ENCODE data around the gene PRRC2B.
"Not testable (repeated sequence)": the region's sequence is repeated elsewhere in the genome, so short reads cannot be mapped to it uniquely, and the experiment has no call there.

Gene PRRC2B

DNA sequence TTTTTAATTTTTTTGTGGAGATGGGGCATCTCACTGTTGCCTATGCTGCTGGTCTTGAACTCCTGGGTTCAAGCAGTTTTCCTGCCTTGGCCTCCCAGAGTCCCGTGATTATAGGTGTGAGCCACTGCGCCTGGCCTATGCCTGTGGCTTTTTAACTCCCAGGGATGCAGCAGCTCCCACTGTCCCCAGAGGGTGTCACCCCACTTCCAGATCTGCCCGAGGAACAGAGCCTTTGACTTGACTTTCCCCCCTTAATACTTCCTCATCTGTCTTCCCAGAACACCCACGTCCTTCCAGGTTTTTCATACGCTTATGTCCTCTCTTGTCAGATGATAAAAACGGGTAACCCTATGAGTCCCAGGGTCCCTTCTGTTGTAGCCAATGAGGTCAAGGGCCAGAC is 7.6 kb upstream of the PRRC2B start:
- no peak for DNase-seq (ENCODE audit: low read depth)

DNA sequence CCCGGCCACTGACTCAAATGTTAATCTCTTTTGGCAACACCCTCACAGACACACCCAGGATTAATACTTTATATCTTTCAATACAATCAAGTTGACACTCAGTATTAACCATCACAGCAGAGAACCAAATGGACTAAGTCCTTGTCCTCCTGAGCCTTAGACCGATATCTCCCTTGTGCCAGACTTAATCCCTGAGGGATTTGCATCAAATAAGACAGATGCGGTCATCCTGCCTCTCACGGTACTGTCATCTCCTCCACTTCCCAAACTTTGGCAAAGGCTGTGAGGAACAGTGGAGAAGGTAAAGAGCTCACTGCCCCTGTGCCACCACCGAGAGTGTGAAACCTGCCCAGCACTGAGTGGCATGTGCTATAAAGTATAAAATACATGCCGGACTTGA is 6.5 kb upstream of the PRRC2B start:
- no peak for DNase-seq (ENCODE audit: low read depth)

DNA sequence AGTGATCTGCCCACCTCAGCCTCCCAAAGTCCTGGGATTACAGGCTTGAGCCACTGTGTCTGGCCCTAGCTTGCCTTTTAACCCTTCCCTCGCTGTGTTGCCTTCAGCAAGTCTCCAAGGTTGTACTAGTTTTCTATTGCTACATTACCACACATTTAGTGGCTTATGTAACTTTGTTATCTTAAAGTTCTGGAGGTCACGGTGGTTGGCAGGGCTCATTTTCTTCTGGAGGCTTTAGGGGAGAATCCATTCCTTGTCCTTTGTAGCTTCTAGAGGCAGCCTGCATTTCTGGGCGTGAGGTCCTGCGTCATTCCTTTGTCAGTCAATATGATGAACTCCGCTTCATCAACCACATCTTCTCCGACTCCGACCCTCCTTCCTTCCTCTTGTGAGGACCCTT is 2.9 kb upstream of the PRRC2B start:
- peak; percentile 75 for DNase-seq (ENCODE audit: low read depth)

DNA sequence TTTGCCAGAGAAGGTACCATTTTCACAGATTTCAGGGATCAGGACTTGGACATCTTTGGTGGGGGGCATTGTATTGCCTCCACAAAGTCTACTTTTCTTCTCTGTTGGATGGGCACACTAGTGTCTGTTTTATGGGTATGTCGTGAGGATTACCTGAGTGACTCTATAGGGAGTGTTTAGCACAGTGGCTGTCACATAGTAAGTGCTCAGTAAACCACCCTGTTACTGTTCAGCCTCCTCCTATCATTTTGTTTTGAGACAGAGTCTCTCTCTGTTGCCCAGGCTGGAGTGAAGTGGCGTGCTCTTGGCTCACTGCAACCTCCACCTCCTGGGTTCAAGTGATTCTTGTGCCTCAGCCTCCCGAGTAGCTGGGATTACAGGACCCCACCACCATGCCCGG is 2.4 kb upstream of the PRRC2B start:
- no peak for DNase-seq (ENCODE audit: low read depth)

DNA sequence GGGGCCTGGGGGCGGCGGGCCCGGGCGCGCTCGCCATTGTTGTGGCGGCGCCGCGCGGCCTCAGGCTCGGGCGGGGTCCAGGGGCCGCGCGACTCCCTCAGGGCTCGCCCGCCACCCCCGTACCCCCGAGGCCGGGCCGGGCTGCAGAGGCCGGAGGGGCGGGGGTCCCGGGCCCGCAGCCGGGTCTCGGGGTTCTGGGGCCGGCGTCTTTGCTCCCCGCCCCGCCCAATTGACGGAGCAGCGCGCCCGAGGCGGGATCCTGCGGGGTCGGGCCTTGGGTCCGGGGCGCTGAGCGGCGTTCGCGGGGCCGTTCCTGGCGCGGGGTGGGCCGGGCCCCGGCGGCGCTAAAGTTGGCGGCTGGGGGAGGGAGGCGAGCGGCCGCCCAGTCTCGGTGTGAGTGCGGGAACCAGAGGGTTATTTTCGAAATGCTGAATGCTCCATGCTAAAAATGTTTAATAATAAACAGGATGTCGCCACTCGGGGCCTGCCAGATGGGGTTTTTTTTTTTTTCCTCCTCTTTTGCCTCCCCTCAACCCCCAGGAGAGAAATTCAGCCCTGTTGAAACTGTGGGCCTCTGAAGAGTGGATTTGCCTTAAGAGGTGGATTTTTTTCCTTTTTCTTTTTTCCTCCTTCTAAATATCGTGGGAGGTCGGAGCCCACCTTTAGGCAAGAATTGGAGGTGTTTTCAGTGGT is 724 bp downstream of the PRRC2B start:
- DNase-seq (ENCODE audit: low read depth) = no peak

DNA sequence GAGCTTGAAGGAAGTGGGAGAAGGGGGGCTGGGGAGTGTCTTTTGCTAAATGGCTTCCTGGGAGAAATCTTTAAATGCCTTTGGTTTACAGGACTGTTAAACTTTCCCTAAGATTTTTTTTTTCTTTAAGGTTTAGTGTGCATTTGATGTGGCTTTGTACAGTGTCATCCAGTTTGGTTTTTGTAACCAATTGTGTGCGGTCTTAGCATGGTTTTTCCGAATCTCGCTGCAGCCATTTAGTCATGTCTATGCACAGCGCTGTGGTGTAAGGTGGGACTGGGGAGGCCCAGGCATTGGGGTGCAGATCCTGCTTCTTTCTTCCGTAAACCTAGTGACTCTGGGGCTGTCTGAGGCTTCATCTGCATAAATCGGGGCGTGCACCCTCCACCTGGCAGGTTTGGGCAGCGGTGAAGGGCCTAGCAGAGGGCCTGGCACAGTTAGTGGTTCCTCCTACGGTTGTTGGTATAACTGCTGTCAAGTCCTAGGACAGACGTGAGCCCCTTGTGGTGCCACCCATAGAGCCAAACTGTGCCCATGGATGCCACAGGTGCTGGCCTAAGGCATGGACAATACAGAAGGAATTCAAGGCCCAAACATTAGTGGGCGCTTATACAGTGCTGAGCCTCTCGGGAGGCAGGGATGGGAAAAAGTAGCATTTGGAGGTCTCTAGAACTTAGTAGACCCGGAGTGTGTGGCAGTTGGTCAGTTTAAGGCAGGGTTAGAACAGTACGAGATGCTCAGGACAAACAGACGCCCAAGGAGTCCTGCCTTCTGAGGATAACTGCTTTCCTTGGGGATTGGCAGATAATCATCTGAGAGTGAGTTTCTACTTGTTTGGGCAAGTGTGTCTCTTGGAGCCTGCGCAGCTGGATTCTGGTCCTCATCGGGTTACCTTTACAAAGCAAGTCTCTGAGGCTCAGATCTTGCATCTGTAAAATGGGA is 1.5 kb downstream of the PRRC2B start:
- DNase-seq (ENCODE audit: low read depth) = no peak

DNA sequence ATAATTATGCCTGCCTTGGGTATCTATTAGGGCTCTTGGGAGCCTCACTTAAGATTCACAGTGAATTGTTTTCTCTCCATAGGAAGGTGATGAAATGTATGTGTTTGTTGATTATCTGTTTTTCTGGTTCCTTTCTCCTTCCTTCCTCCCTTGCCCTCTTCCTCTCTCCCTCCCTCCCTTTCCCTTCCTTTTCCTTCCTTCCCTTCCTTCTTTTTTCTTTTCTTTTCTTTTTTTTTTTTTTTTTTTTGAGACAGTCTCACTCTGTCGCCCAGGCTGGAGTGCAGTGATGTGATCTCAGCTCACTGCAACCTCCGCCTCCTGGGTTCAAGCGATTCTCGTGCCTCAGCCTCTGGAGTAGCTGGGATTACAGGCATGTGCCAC is 2.2 kb downstream of the PRRC2B start:
- not testable (repeated sequence) for DNase-seq (ENCODE audit: low read depth)

DNA sequence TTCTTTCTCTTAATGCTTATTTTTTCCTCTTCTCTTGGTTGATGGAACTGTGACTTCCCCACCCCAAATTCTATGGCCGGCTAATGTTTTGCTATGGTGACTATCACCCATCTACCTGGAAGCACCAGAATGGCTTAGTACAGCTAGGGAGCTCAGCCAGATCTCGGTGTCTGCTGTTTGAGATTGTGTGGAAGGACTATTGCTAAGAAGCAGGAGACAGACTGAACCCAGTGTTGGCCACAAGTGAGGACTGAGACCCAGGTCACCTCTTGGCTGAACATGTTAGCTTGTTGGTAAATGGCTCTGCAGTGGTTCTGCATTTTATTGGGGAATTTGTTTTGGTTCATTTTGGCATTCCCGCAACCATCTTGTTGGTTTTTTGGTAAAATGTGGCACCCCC is 2.7 kb downstream of the PRRC2B start:
- no peak for DNase-seq (ENCODE audit: low read depth)

DNA sequence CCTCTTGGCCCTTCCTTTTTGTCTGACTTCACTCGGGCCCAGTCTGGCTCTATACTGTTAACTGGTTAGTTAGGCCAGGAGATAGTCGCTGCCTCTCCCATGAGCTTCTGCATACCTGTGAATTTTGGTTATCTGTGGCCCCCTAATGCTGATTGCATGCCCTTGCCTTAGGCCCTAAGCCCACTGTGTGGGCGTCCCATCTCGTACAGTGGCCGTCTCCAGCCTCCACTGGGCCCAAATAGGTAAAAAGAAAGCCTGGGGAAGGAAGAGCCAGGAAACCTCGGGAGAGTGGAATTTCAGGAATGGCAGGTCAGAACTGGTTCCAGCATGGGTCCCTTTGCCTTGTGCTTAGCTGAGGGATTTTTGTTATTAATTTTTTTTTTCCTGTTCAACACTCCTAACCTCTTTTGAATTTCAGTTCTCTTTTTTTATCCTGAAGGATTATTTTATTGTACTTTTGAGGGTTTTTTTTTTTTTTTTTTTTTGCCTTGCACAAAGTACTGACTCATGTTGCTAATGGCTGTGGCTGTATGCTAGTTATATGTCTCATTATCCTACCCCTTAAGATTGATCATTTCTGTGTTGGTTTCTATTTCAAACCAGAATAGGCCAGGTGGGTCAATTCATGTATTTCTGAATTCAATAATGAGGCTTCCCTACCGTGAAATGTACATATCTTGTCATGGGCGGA is 3.4 kb downstream of the PRRC2B start:
- no peak for DNase-seq (ENCODE audit: low read depth)

DNA sequence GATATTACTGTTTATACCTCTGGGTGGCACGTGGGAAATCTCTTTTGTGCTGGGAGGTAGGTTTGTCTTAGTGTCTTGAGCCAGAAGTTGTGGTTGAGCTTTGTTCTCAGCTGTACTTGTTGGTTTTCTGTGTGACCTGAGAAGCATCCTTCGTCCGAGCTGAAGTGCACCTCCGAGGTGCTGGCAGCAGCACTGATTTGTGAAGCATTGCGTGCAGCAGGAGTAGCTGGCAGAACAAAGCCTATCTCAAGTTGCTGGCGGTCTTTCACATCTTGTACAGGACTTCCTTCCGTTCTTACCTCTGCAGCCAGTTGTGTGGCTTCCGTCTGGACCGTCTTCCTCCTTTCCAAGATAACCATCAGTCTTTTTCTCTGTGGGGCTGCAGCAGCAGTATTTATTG is 4.3 kb downstream of the PRRC2B start:
- DNase-seq (ENCODE audit: low read depth) = no peak

DNA sequence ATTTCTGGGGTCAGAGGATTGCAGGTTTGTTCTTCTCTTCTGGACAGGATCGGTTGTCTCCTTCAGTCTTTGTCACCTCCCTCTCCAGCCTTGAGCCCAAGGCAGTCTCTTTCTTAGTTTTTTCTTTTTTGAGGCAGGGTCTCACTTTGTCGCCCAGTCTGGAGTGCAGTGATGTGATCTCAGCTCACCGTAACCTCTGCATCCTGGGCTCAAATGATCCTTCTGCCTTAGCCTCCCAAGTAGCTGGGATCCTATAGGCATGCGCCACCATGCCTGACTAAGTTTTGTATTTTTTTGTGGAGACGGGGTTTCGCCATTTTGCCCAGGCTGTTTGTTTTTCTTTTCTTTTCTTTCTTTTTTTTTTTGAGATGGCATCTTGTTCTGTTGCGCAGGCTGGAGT is 6.1 kb downstream of the PRRC2B start:
- DNase-seq (ENCODE audit: low read depth) = no peak

DNA sequence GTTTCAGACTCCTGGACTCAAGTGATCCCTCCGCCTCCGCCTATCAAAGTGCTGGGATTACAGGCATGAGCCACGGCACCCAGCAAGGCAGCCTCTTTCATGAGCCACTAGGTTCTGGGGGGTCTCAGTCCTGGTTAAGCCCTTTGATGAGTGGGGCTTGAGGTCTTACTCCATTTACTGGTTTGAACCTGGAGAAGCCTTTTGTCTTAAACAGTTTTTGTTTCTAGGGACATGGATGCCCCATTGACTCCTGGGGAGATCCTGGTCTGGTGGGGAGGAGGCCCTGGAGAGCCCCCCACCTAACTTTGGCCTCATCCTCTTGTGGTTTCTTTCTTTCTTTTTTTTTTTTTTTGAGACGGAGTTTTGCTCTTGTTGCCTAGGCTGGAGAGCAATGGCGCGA is 6.7 kb downstream of the PRRC2B start:
- no peak for DNase-seq (ENCODE audit: low read depth)

DNA sequence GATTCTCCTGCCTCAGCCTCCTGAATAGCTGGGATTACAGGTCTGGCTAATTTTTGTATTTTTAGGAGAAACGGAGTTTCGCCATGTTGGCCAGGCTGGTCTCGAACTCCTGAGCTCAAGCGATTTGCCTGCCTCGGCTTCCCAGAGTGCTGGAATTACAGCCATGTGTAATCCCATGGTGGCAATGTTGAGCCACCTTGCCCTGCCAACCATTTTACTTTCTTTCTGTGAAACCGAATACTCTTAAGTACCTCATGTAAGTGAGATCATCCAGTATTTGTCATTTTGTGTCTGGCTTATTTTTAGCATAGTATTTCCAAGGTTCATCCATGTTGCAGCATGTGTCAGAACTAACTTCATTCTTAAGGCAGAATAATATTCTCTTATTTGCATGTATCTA is 8.2 kb downstream of the PRRC2B start:
- peak; percentile 65 for DNase-seq (ENCODE audit: low read depth)

DNA sequence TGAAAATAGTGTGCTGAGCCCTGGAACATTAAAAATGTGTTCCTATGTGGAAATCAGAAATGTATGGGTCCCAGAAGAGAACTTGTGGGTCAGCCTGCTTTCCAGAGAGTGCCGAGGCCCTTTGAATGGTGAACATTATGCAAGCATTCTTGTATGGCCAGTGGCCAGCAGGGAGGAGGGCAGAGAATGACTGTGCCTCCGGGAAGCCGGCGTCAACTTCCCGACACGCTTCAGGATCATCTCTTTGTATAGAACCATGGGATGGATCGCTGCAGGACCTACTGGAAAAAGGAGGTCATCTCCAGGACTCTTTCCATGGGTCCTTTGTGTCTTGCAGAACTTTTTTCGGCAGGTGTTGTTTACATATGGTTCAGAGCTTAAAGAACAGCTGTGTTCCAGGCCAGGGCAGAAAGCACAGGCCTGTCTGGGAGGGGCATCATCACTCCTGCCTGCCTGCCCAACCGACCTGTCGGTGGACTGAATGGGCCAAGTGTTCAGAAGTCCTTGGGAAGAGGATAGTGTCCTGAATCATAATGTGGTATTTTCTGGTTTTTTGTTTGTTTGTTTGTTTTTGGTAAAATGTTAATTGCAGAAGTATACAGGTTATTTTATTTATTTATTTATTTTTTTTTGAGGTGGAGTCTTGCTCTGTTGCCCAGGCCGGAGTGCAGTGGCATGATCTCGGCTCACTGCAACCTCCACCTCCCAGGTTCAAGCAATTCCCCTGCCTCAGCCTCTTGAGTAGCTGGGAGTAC is 9.0 kb downstream of the PRRC2B start:
- DNase-seq (ENCODE audit: low read depth) = peak; percentile 89

DNA sequence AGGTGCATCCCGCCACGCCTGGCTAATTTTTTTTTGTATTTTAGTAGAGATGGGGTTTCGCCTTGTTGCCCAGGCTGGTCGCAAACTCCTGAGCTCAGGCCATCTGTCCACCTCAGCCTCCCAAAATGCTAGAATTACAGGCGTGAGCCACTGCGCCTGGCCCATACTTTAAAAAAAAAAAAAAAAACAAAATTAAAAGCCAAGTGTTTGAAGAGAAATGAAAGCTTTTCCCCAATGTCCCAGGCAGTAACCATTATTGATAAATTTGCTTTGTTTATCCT is 9.5 kb downstream of the PRRC2B start:
- no peak for DNase-seq (ENCODE audit: low read depth)

DNA sequence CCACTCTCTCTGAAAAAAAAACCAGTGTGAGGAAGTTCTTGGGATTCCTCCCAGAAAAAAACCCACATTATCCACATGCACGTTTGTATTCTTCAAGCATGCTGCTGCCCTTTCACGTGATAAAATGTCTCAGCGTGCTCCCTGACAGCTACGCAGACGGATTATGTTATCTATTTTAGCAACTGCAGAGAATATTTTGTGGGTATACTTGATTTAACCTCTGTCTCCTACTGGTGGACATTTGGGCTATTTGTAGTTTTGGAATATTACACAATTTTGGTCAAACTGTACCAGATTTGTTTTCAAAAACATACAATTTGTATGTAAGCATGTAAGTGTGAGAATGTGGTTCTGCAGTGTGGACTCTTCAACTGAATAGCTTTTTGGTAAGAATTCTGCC is 10.7 kb downstream of the PRRC2B start:
- DNase-seq (ENCODE audit: low read depth) = peak; percentile 91

DNA sequence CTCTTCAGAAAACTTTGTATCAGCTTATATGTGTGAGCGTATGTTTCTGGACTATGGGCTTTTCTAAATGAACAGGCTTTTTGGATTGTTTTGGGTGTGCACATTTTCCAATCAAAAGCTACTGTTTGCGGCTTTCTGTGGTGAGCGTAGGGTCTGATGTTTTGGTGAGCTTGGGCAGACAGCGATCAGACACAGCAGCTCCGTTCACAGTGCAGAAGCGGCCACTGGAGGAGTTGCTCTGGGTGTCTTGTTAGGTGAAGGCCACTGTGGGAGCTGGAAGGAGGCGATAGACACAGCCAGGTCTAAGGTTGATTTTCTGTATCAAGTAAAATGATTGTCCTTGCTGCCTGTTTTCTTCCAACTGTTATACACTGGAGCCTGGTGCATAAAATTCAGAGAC is 11.1 kb downstream of the PRRC2B start:
- DNase-seq (ENCODE audit: low read depth) = no peak

DNA sequence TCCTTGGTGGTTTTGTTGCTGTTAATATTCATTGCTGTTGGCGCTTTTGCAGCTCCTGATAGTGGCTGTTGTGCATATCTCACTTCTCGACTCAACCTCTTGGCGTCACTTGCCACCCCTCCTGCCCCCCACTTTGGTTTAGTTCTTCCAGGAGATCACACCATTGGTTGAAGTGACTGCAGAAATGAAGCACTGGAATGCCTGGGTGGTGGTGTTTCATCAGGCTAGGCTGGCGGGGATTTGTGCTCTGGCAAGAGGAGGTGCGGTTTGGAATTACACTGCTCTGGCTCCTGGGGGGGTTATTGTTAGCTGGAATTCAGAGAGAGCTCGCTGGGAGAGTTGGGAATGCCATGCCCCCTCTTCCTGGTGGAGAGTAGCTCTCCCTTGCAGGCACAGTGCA is 11.5 kb downstream of the PRRC2B start:
- DNase-seq (ENCODE audit: low read depth) = peak; percentile 86

DNA sequence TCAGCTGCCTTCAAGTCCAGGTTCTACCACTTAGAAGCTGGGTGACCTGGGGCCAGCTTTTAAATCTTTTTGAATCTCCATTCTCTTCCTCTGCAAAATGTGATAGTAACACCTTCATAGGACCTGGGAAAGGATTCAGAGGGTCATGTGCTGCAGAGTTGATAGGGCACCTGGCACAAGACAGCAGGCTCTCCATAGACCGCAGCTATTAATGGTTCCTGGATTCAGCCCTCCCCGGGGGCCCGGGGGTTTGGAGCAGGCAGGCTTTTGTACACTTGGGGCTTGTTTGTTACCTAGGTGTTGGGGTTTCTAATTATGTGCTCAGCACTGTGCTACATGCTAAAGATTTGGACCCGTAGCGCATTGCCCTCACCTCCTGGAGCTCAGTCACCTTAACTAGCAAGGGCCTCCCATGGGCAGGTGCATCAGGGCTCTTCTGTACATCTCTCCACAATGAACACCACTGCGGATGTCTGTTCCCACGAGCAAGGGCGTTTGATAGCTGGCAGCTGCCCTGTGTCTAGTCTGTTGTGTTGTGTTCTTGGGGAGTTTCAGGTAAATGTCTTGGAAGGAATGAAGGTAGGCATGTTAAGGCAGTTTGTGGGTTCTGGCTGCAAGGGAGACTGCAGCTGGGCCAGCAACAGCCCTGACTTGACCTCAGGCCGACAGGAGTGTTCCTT is 12.1 kb downstream of the PRRC2B start:
- no peak for DNase-seq (ENCODE audit: low read depth)

DNA sequence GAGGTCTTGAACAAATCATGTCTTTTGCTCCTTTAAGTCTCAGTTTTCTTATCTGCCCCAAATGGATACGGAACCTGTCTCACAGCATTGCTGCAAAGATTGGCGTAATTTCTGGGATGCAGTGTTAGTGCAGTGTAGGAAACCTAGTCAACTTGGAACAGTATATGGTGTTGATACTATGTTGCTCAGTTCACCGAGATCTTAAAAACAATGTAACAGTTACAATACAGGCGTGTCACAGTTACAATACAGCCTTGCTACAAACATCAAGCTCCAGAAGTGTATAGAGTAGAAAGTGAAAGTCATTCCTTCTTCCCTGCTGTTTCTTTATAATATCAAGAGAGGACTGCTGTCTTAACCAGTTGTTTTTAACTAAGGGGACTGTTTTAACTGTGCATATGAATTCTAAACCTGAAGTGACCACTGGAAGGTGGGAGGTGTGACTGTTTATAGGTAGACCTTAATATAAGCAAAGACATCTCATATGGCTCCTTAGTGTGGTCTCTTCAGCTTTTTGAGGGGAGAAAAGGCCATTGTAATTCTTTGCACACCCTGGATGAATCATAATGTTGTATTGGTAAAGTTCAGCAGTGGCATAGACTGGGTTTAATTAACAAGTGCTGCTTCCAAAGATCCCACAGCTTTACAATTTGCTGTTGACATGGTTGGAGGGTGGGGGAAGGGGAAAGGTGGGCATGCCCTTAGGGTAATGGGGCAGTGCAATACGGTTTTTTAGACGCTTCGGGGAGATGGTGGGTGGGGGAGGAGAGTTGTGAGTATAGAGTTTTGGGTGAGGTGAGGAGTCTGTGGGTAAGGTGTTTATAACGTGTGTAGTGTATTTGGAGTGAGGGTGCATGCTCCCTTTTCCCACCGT is 12.9 kb downstream of the PRRC2B start:
- DNase-seq (ENCODE audit: low read depth) = no peak

DNA sequence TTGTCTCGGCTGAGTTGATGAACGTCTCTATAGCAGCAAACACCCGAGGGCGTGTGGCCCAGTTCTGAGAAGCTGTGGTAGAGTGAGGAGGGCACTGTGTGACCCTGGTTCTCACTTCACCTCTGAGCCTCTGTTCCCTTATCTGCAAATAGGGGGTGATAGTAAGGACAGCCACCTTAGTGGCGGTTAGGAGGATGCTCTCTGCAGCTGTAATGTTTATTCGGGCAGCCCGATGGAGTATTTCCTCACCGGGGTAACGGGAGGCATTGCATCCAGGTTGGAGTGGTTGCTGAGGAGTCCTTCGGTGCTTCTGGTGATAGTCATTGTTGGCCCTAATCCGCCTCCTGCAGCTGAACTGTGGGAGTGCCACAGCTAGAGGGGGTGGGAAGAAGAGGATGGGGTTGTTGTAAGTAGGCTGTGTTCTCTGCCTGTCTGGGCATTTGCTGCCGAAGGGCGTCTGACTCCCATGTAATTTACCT is 13.9 kb downstream of the PRRC2B start:
- peak; percentile 79 for DNase-seq (ENCODE audit: low read depth)
